Endothelial cell (in vitro differentiated cells): ENCODE measurements around the gene DMAC1. TPM values are rescaled to one million over a fixed set of nuclear protein-coding genes. Genes with fewer than 3 reads are reported as not detected.

Experiments used
- DNase-seq: peaks from one replicate; pipeline ENCODE4 v3.0.0; 2021; ENCODE audit warnings: low spot score
- H3K27ac Mint-ChIP-seq: one replicate; pipeline ENCODE4 v1.8.0; 2021; ENCODE audit warnings: mixed read lengths, inconsistent platforms; ENCODE audit not compliant: unreplicated experiment
- H3K27me3 Mint-ChIP-seq: one replicate; pipeline ENCODE4 v1.8.0; 2021; ENCODE audit warnings: mild to moderate bottlenecking, moderate library complexity, mixed read lengths, inconsistent platforms; ENCODE audit not compliant: unreplicated experiment
- H3K36me3 Mint-ChIP-seq: one replicate; pipeline ENCODE4 v1.8.0; 2021; ENCODE audit warnings: mild to moderate bottlenecking, low read depth, mixed read lengths, inconsistent platforms; ENCODE audit not compliant: unreplicated experiment
- H3K4me1 Mint-ChIP-seq: one replicate; pipeline ENCODE4 v1.8.0; 2021; ENCODE audit warnings: mild to moderate bottlenecking, mixed read lengths, inconsistent platforms; ENCODE audit not compliant: unreplicated experiment
- H3K4me3 Mint-ChIP-seq: one replicate; pipeline ENCODE4 v1.8.0; 2021; ENCODE audit warnings: mild to moderate bottlenecking, mixed read lengths, inconsistent platforms; ENCODE audit not compliant: unreplicated experiment
- H3K9me3 Mint-ChIP-seq: one replicate; pipeline ENCODE4 v1.8.0; 2021; ENCODE audit warnings: mixed read lengths, inconsistent platforms; ENCODE audit not compliant: unreplicated experiment
- total RNA-seq: library from RNA; stranded (reverse); fragmentation: NEBNext Ultra II Directional; extraction: Animal tissue kit (Norgen Biotek cat#: 25700); gene quantifications from one replicate; pipeline ENCODE4 v1.2.1, GENCODE V29; 2021; ENCODE audit not compliant: unreplicated experiment
- TF ChIP-seq, protein P1 (sequence below): fragments of 200-600 bp; sonication (generic); IDR thresholded peaks from one replicate; pipeline ENCODE4 v1.5.0; 2021; ENCODE audit warnings: antibody characterized with exemption; ENCODE audit not compliant: unreplicated experiment

DMAC1 gene
- total RNA-seq, 1 donor from 2014 or later = 48.4 TPM

DNA sequence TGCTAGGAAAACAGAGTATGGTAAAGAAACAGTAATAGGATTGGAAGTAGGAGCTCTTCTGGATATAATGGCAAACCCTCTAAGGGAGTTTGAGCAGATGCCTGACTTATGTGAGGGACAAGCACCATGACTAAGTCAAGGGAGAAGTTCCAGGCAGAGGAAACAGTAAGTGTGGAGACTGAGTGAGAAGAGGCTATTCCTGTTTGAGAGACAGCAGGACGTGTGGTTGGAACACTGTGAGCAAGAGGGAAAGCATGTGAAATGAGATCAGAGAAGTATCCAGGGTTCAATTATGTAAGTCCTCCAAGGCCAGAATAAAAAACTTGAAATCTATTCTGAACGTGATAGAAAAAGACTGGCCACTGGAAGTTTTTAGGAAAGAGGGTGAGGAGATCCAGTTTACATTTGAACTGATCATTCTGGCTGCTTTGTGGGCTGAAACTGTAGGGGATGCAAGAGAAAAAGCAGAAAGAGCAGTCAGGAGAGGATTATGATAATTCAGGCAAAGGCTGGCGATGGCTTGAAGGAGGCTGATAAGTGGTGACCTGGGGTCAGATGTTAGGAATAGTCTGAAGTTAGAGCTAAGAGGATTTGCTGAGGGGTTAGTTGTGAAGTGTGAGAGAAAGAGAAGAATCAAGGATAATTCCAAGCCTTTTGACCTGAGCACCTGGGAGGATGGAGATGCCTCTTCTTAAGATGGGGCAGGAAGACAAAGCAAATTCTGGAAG, 19.2 kb downstream of the DMAC1 start:
- Mint-ChIP-seq H3K27me3 (peaks cover 1% of the 10 kb centered on the region), H3K4me1 (peaks cover 5% of the 10 kb centered on the region), H3K36me3 (no peaks in the 10 kb centered on the region), H3K27ac (no peak overlapping the region), H3K9me3 (no peaks in the 10 kb centered on the region), H3K4me3 (no peak overlapping the region)
- no peak for DNase-seq
- TF ChIP-seq, protein P1, sequence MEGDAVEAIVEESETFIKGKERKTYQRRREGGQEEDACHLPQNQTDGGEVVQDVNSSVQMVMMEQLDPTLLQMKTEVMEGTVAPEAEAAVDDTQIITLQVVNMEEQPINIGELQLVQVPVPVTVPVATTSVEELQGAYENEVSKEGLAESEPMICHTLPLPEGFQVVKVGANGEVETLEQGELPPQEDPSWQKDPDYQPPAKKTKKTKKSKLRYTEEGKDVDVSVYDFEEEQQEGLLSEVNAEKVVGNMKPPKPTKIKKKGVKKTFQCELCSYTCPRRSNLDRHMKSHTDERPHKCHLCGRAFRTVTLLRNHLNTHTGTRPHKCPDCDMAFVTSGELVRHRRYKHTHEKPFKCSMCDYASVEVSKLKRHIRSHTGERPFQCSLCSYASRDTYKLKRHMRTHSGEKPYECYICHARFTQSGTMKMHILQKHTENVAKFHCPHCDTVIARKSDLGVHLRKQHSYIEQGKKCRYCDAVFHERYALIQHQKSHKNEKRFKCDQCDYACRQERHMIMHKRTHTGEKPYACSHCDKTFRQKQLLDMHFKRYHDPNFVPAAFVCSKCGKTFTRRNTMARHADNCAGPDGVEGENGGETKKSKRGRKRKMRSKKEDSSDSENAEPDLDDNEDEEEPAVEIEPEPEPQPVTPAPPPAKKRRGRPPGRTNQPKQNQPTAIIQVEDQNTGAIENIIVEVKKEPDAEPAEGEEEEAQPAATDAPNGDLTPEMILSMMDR = no peak

DNA sequence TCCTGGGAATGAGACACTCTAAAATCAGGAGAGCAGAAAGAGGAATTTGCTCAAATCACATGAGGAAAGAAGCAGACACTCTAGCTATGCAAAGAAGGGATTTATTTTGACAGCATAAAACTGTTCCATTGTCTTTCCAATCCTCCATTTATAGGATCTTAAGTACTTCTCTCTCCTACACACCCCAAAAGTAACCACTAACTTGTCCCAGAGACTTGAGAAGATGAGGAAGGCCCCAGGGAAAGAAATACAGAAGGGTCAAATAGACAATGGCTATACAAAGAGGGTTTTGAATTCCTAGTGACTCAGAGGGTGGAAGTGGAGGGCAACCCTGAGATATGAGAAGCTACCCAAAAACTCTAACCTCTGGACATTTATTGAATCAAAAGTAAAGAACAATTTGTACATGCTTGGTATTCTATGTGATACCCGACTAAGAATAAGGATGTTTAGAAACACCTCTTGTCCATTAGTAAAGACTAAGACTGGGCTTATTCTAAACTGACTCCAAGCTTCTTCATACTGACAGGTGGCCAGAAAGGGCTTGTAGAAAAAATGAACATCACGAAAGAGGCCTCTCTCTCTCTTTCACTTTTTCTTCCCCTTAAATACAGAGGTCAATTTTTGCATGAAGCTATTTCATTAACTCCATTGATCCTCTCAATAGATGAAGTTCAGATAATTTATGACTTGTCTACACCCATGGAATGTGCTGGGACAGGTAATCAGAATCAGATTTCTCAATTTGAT, 20.6 kb downstream of the DMAC1 start:
- peaks cover 1% of the 10 kb centered on the region for H3K27me3 Mint-ChIP-seq

DNA sequence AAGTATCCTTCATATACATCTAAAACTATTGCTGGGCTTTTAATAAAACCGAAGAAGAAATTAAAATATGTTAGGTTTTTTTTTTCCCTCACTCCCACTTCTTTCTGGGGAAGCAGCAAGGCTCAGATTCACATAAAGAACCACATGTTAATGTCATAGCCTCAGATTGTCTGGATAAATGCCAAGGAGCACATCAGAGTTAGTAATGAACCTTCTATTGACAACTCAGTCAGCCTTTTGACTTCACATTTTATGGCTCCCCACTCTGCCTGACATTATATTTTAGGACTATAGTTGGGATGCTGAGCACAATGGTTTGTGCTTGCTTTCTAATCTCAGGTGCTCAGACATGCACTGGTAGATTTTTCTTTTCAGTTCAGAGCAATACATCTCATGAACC, 21.8 kb downstream of the DMAC1 start:
- H3K27me3 Mint-ChIP-seq = peaks cover 1% of the 10 kb centered on the region
- DNase-seq = no peak
- H3K36me3 Mint-ChIP-seq = no peaks in the 10 kb centered on the region
- no peak overlapping the region for H3K4me3 Mint-ChIP-seq
- H3K4me1 Mint-ChIP-seq = peaks cover 5% of the 10 kb centered on the region
- TF ChIP-seq, protein P1 = no peak
- no peaks in the 10 kb centered on the region for H3K9me3 Mint-ChIP-seq
- no peak overlapping the region for H3K27ac Mint-ChIP-seq

More for the DNA sequence above, 20.6 kb downstream of the DMAC1 start:
- Mint-ChIP-seq H3K4me3 (no peak overlapping the region), H3K4me1 (peaks cover 5% of the 10 kb centered on the region), H3K36me3 (no peaks in the 10 kb centered on the region), H3K27ac (no peak overlapping the region), H3K9me3 (no peaks in the 10 kb centered on the region)
- TF ChIP-seq, protein P1 = no peak
- no peak for DNase-seq

DNA sequence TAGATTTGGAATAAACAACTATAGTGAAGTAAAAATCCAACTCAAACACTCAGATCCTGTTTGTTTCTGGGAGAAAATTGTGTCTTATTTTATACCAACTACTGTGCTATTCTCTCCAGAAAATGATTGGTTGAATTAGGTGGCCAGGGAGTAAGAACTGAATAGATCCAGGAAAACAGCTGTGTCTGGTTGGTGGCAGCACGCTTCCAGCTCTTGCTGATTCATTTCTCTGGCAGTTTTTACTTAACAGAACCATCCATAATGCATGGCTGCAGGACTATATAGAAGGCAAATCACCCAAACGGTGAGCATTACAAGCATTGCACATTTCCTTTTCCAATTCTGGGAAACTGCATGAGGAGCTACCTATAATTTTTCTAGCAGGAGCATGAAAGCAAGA, 29.5 kb downstream of the DMAC1 start:
- H3K27me3 Mint-ChIP-seq = no peaks in the 10 kb centered on the region

More for the DNA sequence above, 29.5 kb downstream of the DMAC1 start:
- Mint-ChIP-seq H3K36me3 (no peaks in the 10 kb centered on the region), H3K4me1 (peaks cover 3% of the 10 kb centered on the region), H3K4me3 (no peak overlapping the region), H3K27ac (no peak overlapping the region), H3K9me3 (no peaks in the 10 kb centered on the region)
- TF ChIP-seq, protein P1 = no peak
- no peak for DNase-seq
